Vagina (tissue), 2 donors: ENCODE measurements around the gene PDAP1. TPM values are rescaled to one million over a fixed set of nuclear protein-coding genes. Genes with fewer than 3 reads are reported as not detected.
A peak's percentile ranks its signal among the peaks of the same experiment; 100 is the strongest.

Experiments used
- DNase-seq, 2 donors: peaks; one replicate each; pipeline ENCODE4 v3.0.0-alpha.2; 2017; ENCODE audit errors: extremely low spot score in 2 of 2
- H3K27ac ChIP-seq: fragments of 200-600 bp; sonication (generic); one replicate; pipeline ENCODE4 v1.5.1; 2019
- H3K27me3 ChIP-seq: fragments of 200-600 bp; sonication (generic); one replicate; pipeline ENCODE4 v1.5.1; 2019
- H3K36me3 ChIP-seq, 2 donors: fragments of 200-600 bp; sonication (generic); one replicate each; pipeline ENCODE4 v1.5.1; 2017 to 2019
- H3K4me1 ChIP-seq: fragments of 200-600 bp; sonication (generic); one replicate; pipeline ENCODE4 v1.5.1; 2019
- H3K4me3 ChIP-seq, 2 donors: fragments of 200-600 bp; sonication (generic); 1 replicate in 1 of 2; 2 replicates in 1 of 2; pipeline ENCODE4 v1.5.1; 2016 to 2019
- H3K9me3 ChIP-seq: fragments of 200-600 bp; sonication (generic); one replicate; pipeline ENCODE4 v1.5.1; 2019
- POLR2A ChIP-seq, 2 donors: fragments of 450-650 bp; IDR thresholded peaks; one replicate each; pipeline ENCODE4 v1.6.1; 2017; ENCODE audit warnings: antibody characterized with exemption in 2 of 2, mild to moderate bottlenecking in 2 of 2, moderate library complexity in 2 of 2
- POLR2AphosphoS5 ChIP-seq, 2 donors: sonication (generic); formaldehyde crosslinking; IDR thresholded peaks; one replicate each; pipeline ENCODE4 v1.9.0; 2017; ENCODE audit warnings: antibody characterized with exemption in 2 of 2, mild to moderate bottlenecking in 2 of 2, low read depth in 1 of 2; ENCODE audit not compliant: insufficient read depth in 1 of 2
- intact Hi-C: fragments of 100-400 bp; cut with DNase I; formaldehyde crosslinking; loops from one replicate; pipeline ENCODE4 v1.15.1; 2023
- total RNA-seq: library from RNA; depleted of rRNA; stranded (reverse); fragments of >200 nt; gene quantifications from one replicate; pipeline ENCODE4 v1.2.3, GENCODE V29; 2016
- TF ChIP-seq, protein P1 (sequence below), 3 experiments: fragments of 450-650 bp in 2 of 3; fragments of 200-600 bp in 1 of 3; sonication (generic) in 1 of 3; IDR thresholded peaks; one replicate each; pipeline ENCODE4 v1.5.1; 2017 to 2019; ENCODE audit warnings: antibody characterized with exemption in 3 of 3, mild to moderate bottlenecking in 2 of 3, moderate library complexity in 2 of 3

PDAP1 gene, protein sequence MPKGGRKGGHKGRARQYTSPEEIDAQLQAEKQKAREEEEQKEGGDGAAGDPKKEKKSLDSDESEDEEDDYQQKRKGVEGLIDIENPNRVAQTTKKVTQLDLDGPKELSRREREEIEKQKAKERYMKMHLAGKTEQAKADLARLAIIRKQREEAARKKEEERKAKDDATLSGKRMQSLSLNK
- total RNA-seq = 48.1 TPM

DNA sequence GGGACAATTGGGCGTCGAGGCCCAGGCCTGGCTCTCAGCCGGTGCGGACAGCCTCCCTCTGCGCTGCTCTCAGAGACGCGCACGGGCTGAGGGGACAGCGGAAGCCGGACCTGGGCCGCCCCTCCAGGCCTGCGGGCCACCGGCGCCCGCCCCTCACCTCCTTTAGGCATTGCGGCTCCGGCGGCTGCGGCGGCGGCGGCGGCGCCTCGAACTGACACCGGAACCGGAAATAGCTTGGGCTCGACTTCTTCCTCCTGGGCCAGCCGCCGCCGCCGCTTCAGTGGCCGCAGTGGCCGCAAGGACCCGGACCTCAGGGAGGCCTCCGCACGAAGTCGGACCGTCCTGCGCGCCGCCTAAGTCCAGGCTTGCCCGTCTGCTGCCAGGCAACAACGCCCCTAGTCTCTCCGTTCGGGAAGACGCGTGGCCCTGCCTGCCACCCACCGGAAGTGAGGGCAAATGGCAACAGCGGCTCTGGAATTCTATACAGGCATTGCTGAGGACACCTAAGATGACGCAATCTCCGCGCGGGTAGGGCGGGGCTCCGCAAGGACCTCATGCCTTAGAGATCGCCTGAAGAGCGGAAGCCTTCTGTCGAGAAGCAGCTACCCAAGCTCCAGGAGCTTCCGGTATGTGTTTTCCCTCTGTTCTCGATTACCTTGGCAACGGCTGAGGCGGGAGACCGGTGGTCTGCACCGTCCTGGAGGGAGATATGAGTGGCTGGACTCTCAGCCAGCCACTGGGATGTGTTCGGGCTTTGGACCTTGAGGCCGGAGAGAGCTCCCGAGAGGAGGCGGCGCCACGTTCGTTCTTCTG is at the start of gene PDAP1, which contains the start of gene BUD31:
Gene PDAP1 (minus strand): TSS at position 219 of the 813 bp plus-strand sequence. CDS start 49 bp downstream, at position 170.
Gene BUD31 (plus strand): TSS at position 591 of the 813 bp plus-strand sequence. CDS start 2,124 bp downstream, outside the sequence.
- Histone ChIP-seq H3K9me3 (no peaks in the 10 kb centered on the region), H3K4me1 (peaks cover 58% of the 10 kb centered on the region), H3K36me3 (peaks cover 8 to 35% of the 10 kb centered on the region in 2 donors), H3K4me3 (peak within 1 kb of the TSS; percentile 94 to 99), H3K27me3 (no peaks in the 10 kb centered on the region), H3K27ac (peak within 1 kb of the TSS; percentile 93)
- intact Hi-C loops = loop anchor here (10.0 kb wide), 1 partner anchor 264 kb away; the partner anchor contains the start of gene SMURF1
- DNase-seq = peak in 1 of 2 donors; percentile 98
- TF ChIP-seq POLR2A (IDR thresholded peaks at IDR 0.05) (peak in 1 of 2 donors; percentile 64), POLR2AphosphoS5 (IDR thresholded peaks at IDR 0.05; ENCODE audit: insufficient read depth in 1 of 2, low read depth in 1 of 2) (peak; percentile 97)
- TF ChIP-seq, protein P1, sequence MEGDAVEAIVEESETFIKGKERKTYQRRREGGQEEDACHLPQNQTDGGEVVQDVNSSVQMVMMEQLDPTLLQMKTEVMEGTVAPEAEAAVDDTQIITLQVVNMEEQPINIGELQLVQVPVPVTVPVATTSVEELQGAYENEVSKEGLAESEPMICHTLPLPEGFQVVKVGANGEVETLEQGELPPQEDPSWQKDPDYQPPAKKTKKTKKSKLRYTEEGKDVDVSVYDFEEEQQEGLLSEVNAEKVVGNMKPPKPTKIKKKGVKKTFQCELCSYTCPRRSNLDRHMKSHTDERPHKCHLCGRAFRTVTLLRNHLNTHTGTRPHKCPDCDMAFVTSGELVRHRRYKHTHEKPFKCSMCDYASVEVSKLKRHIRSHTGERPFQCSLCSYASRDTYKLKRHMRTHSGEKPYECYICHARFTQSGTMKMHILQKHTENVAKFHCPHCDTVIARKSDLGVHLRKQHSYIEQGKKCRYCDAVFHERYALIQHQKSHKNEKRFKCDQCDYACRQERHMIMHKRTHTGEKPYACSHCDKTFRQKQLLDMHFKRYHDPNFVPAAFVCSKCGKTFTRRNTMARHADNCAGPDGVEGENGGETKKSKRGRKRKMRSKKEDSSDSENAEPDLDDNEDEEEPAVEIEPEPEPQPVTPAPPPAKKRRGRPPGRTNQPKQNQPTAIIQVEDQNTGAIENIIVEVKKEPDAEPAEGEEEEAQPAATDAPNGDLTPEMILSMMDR (IDR thresholded peaks at IDR 0.05) = no peak

DNA sequence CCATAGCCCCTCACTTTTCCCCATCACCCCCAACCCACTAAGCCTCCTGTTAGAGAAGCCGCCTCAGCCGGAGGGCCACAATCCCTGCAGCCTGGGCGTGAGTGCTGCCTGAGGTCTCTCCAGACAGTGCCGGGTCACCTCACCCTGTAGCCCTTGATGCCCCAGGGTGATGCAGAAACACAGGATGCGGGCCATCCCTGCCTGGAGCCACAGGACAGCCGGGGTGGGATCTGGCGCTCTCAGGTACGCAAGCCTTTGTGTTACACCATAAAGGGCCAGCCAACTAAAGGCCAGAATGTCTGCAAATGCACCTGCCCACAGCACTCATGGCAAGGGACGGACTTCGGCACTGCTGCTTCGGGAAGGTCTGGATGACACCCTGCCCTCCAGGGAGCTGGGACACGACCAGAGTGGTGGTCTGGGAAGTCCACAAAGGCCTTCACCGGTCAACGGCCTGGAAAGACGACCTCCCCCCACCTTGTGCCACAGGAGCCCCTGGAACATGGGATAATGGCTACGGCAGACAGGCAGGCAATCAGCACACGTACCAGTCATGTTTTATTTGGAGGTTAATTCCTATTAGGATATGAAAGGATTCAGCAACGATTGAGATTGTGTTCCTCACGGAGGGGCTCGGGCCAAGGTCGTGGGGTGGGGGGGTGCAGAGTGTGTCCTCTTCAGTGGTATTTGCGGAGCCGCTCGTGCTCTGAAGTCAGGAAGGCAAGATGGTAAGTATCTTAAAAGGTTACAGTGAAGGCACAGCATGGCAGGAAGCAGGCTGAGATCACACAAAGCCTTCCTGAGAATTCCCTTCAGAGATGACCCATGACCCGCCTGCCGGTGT is 49.5 kb upstream of the PDAP1 start:
- no peak overlapping the region for H3K27ac ChIP-seq
- H3K4me1 ChIP-seq = peaks cover 38% of the 10 kb centered on the region
- H3K9me3 ChIP-seq = no peaks in the 10 kb centered on the region
- no peak overlapping the region for H3K4me3 ChIP-seq
- TF ChIP-seq, protein P1 (IDR thresholded peaks at IDR 0.05) = no peak
- TF ChIP-seq POLR2AphosphoS5 (IDR thresholded peaks at IDR 0.05; ENCODE audit: insufficient read depth in 1 of 2, low read depth in 1 of 2) (no peak), POLR2A (IDR thresholded peaks at IDR 0.05) (no peak)
- no peaks in the 10 kb centered on the region for H3K27me3 ChIP-seq
- intact Hi-C loops = loop anchor here (1.0 kb wide), 1 partner anchor 27 kb away; no protein-coding TSS in a partner anchor
- peaks cover 2 to 52% of the 10 kb centered on the region in 2 donors for H3K36me3 ChIP-seq
- no peak for DNase-seq

DNA sequence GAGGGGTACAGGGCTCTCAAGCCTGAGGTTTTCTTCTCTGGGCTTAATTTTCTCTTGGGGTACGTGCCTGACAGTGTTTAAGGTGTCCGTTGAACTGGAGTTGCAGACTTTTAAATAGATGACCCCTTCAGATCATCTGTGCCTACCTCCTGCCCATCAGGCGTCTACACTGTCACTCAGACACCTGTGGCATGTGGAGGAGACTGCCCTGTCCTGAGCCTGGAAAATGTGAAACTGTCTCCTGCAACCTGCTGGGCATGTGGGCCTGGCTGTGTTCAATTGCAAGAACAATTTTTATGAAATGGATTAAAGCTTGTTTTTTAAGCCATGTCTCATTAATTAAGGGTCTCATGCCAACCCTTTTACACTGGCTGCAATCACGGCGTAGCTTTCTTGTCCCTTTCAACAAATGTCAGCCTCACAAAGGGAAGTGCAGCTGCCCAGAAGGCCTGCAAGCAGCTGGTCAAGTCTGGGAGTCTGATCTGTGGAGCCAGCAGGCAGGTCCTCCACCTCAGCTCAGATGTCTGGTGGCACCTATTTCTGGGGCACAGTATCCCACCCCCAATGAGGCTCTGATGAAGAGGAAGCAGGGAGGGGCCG is 48.8 kb upstream of the PDAP1 start:
- H3K27ac ChIP-seq = no peak overlapping the region
- H3K9me3 ChIP-seq = no peaks in the 10 kb centered on the region
- peaks cover 38% of the 10 kb centered on the region for H3K4me1 ChIP-seq
- DNase-seq = no peak
- peaks cover 2 to 45% of the 10 kb centered on the region in 2 donors for H3K36me3 ChIP-seq
- intact Hi-C loops = no loop called here
- TF ChIP-seq POLR2AphosphoS5 (IDR thresholded peaks at IDR 0.05; ENCODE audit: insufficient read depth in 1 of 2, low read depth in 1 of 2) (no peak), POLR2A (IDR thresholded peaks at IDR 0.05) (no peak)
- TF ChIP-seq, protein P1 (IDR thresholded peaks at IDR 0.05) = no peak
- H3K27me3 ChIP-seq = no peaks in the 10 kb centered on the region
- H3K4me3 ChIP-seq = no peak overlapping the region

DNA sequence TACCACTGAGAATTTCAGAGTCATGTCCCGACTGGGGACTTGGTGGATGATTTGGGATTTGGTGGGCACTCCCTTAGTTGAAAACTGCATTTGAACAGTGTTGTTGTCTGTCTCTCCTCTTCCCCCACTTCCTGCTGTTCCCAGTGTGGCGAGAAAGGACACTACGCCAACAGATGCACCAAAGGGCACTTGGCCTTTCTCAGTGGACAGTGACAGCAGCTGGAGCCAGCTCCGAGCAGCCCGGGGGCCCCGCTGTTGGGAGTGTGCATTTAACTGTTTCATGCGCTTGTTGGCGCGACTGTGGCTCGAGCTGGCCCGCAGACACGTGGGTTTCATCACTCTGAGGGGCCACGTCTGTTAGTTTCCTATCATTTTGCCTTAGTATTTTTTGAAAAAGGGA is 47.9 kb upstream of the PDAP1 start:
- H3K27me3 ChIP-seq = no peaks in the 10 kb centered on the region
- intact Hi-C loops = no loop called here
- no peak for TF ChIP-seq POLR2A (IDR thresholded peaks at IDR 0.05)
- TF ChIP-seq, protein P1 (IDR thresholded peaks at IDR 0.05) = no peak
- TF ChIP-seq POLR2AphosphoS5 (IDR thresholded peaks at IDR 0.05; ENCODE audit: insufficient read depth in 1 of 2, low read depth in 1 of 2) = no peak
- no peak overlapping the region for H3K27ac ChIP-seq
- H3K4me3 ChIP-seq = no peak overlapping the region
- peaks cover 31% of the 10 kb centered on the region for H3K4me1 ChIP-seq
- peaks cover 2 to 45% of the 10 kb centered on the region in 2 donors for H3K36me3 ChIP-seq
- no peaks in the 10 kb centered on the region for H3K9me3 ChIP-seq
- DNase-seq = no peak
